ENCODE results near the gene SLCO4C1. TPM values are rescaled to one million over a fixed set of nuclear protein-coding genes. Genes with fewer than 3 reads are reported as not detected.

Gene SLCO4C1
- total RNA-seq, 1 donor from 2014 or later, result 4.0 TPM

GRCh38 chr5:102313912-102314311 lies 17.8 kb upstream of the SLCO4C1 start:
- no peak for TF ChIP-seq CTCF (IDR thresholded peaks at IDR 0.05; ENCODE audit: unreplicated experiment)

GRCh38 chr5:102312586-102313370 lies 16.7 kb upstream of the SLCO4C1 start:
- TF ChIP-seq CTCF (IDR thresholded peaks at IDR 0.05; ENCODE audit: unreplicated experiment), result no peak
- no peak overlapping the region for H3K27ac Mint-ChIP-seq

More at GRCh38 chr5:102313912-102314311, 17.8 kb upstream of the SLCO4C1 start:
- Mint-ChIP-seq H3K27me3 (no peaks in the 10 kb centered on the region), H3K36me3 (ENCODE audit: insufficient read depth) (no peaks in the 10 kb centered on the region), H3K27ac (no peak overlapping the region), H3K4me1 (ENCODE audit: low read depth) (no peaks in the 10 kb centered on the region), H3K9me3 (ENCODE audit: low read depth) (no peaks in the 10 kb centered on the region), H3K4me3 (ENCODE audit: low read depth) (no peak overlapping the region)
- DNase-seq (ENCODE audit: low spot score, unreplicated experiment), result no peak

DNA sequence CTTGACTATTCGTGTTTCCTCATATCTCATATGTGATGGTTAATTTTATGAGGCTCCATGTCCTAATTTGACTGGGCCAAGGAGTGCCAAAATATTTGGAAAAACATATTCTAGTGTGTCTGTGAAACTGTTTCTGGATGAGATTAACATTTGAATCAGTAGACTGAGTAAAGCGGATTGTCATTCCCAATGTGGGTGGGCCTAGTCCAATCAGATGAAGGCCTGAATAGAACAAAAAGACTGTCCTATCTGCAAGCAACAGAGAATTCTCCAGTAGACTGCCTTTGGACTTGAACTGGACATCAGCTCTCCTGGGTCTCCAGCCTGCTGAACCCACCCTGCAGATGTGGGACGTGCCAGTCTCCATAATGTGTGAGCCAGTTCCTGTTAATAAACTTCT lies 13.5 kb upstream of the SLCO4C1 start:
- no peak for DNase-seq (ENCODE audit: low spot score, unreplicated experiment)
- Mint-ChIP-seq H3K36me3 (ENCODE audit: insufficient read depth) (no peaks in the 10 kb centered on the region), H3K27me3 (no peaks in the 10 kb centered on the region), H3K4me1 (ENCODE audit: low read depth) (no peaks in the 10 kb centered on the region), H3K27ac (no peak overlapping the region), H3K4me3 (ENCODE audit: low read depth) (no peak overlapping the region), H3K9me3 (ENCODE audit: low read depth) (no peaks in the 10 kb centered on the region)
- no peak for TF ChIP-seq CTCF (IDR thresholded peaks at IDR 0.05; ENCODE audit: unreplicated experiment)

More at GRCh38 chr5:102312586-102313370, 16.7 kb upstream of the SLCO4C1 start:
- no peaks in the 10 kb centered on the region for H3K9me3 Mint-ChIP-seq (ENCODE audit: low read depth)
- H3K36me3 Mint-ChIP-seq (ENCODE audit: insufficient read depth), result no peaks in the 10 kb centered on the region
- no peak for DNase-seq (ENCODE audit: low spot score, unreplicated experiment)
- H3K4me1 Mint-ChIP-seq (ENCODE audit: low read depth), result no peaks in the 10 kb centered on the region
- no peak overlapping the region for H3K4me3 Mint-ChIP-seq (ENCODE audit: low read depth)
- no peaks in the 10 kb centered on the region for H3K27me3 Mint-ChIP-seq

DNA sequence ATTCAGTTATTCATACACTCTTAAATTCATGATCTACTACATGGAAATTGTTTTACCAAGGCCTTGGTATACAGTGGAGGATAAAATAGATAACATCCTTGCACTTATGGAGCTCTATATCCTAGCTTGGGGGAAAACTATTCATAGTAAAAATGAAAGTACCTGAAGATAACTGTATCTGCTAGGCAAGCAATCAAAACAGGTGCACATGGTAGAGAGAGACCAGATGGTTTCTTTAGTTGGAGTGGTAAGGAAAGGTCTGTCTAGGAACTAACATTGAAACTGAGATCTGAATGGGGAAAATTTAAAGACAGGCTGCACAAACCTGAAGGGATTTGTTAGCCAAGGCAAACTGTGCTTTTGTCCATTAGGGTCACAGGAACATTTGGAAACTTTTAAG lies 11.1 kb upstream of the SLCO4C1 start:
- no peaks in the 10 kb centered on the region for H3K9me3 Mint-ChIP-seq (ENCODE audit: low read depth)
- no peaks in the 10 kb centered on the region for H3K36me3 Mint-ChIP-seq (ENCODE audit: insufficient read depth)
- H3K27ac Mint-ChIP-seq, result no peak overlapping the region
- no peak overlapping the region for H3K4me3 Mint-ChIP-seq (ENCODE audit: low read depth)
- H3K4me1 Mint-ChIP-seq (ENCODE audit: low read depth), result no peaks in the 10 kb centered on the region
- TF ChIP-seq CTCF (IDR thresholded peaks at IDR 0.05; ENCODE audit: unreplicated experiment), result no peak
- no peak for DNase-seq (ENCODE audit: low spot score, unreplicated experiment)
- H3K27me3 Mint-ChIP-seq, result no peaks in the 10 kb centered on the region

DNA sequence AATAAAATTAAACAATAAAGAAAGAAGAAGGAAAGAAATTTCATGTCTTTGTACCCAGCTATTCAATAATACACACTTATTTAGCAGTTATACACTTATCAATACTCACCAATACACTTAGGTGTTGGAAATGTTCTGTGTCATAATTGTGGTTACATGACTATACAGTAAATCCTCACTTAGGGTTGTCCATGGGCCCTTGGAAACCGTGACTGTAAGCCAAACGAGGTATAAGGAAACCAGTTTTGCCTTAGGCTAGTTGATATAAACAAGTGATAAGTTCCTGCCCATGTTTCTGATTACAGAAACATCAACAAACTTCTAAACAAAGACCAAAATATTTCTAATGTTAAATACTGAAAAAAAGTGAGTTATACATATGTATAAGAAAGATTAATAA lies 10.0 kb upstream of the SLCO4C1 start:
- Mint-ChIP-seq H3K27ac (no peak overlapping the region), H3K9me3 (ENCODE audit: low read depth) (no peaks in the 10 kb centered on the region), H3K4me3 (ENCODE audit: low read depth) (no peak overlapping the region), H3K4me1 (ENCODE audit: low read depth) (no peaks in the 10 kb centered on the region), H3K27me3 (no peaks in the 10 kb centered on the region), H3K36me3 (ENCODE audit: insufficient read depth) (no peaks in the 10 kb centered on the region)
- TF ChIP-seq CTCF (IDR thresholded peaks at IDR 0.05; ENCODE audit: unreplicated experiment), result no peak
- DNase-seq (ENCODE audit: low spot score, unreplicated experiment), result no peak

Measured in progenitor cell of endocrine pancreas (in vitro differentiated cells).